Stimulated activated CD8-positive, alpha-beta memory T cell treated with anti-CD3 and anti-CD28 coated beads, Interleukin-15, amount 100 ng/mL, for 48 hours (primary cell): ENCODE measurements around the gene MTIF3.

ENCODE experiments used
- DNase-seq, 2 donors: peaks; one replicate each; pipeline ENCODE4 v3.0.0-alpha.2; 2020; ENCODE audit warnings: low read depth in 2 of 2

The MTIF3 gene

DNA sequence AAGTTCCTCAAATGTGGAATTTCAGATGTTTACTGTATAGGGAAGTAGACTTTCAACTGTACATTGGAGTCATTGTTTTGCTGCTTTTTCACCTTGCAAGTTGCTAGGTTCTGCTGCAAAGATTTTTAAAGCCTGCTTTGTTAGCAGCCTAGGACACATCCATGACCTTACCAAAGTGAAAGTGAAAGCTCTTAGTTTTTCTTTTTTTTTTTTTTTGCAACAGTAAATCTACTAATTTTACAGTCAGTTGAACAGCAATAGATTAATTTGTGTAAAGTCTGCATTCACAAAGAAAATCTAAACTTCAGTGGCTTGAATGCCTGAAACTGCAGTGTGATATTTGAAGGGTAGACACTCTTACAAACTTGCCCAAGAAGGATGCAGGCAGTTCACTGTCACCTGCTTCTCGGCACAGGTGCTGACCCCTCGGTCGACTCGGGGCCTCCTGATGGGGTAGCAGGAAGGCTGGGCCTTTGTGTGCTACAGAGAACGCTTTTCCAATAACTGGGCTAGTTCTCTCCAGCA, 5.0 kb upstream of the MTIF3 start:
- DNase-seq, result no peak

DNA sequence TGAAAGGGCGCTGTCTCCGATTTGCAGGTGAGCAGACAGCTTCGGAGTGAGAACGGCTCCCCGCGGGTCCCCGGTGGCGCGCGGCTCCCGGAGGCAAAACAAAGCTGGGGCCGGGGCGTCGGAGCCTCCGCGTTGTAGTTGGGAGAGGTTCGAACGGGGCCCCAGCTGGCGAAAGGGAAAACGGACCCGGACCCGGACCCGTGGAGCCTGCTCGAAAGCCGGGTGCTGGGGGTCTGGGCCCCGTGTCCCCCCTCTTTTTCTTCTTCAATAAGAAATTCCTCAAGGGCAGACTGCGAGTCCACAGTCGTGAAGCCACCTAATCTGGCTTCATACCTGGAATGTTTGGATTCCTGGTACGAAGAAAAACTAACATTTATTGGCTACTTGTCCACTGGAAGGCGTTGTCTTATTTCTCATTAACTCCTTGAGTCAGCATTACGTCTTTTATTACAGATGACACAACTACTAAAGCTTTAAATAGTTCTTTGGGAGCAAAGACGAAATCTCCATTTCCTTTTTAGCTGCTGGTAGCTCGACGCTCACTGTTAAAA, 632 bp upstream of the MTIF3 start:
- DNase-seq, result no peak

DNA sequence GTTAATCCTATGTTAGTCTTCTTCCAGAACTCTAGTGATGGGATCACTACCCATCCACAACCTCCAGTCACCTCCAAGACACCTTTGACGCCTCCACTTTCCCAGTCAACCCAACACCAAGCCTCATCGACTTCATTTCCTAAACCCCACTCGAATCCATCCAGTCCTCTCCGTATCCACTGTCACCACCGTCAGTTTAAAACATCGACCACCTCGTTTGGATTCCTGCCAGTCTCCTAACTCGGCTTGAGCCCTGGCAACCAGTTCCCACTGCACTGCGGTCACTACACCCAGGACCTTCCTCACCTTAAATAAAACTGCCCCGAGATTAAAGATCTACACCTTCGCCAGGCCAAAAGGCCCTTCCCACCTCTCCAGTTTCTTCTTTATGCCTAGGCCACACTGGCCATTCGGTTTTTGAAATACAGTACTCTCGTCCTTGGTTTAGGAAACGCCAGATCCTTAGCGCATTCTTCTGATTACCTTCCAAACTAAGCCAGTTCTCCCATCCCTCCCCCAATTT, 1.2 kb downstream of the MTIF3 start:
- DNase-seq, result no peak

DNA sequence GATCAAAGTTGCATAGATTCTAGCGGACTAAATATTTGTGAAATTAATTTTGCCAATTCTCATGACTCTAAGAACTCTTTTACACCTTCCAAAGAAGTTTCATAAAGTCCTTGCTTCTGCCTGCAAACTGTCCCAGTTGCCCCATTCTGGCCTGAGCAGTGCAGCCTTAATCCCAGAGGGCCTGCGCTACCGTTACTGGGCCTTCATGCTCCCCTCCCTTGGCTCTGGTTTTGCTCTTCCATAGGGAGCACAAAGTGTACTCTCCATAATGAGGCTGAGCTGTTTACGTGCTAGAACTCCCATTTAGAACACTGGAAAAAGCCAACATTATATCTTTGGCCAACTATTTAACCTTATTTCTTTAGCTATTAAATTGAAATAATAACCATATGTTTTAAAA, 2.1 kb downstream of the MTIF3 start:
- DNase-seq, result no peak

DNA sequence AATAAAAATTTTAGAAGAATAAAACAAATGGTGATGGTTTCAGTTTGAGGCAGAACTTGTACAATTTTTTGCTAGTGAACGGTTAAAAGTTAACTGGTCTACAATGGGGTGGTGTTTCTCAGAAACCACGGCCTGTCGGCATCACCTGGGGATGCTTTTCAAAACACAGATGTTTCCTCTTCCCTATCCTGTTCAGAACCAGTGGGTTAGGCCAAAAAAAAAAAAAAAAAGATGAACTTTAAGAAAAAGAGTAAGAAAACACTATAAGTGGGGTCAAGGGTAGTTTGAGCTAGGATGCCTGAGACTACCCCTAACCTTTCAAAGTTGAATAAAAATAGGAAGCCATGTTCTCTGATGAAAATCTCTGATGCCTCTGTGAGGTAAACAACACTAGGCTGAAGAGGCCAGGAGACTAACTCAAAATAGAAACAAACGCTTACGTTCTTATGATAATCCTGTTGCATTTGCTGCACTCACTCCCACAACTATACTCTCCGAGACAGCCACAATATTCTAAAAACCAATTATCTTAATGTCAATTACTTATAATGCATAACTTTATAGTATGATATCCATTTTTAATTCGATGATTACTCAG, 3.3 kb downstream of the MTIF3 start:
- no peak for DNase-seq

DNA sequence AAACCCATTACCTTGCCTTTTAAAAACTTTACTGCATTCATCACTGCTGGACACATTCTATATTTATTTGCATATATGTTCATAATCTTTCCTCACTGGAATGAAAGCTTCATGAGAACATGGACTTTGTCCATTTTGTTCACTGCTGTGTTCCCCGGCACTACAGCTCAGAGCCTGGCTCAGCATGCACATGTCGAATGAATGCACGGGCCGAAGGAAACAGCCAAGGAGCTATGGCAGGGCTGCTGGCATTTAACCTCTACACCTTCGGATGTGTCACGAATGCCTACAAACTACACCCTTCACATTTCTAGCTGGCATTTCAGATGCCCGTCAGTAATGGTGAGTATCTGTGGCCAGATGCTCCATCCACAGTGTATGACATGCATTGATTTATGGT, 7.6 kb downstream of the MTIF3 start:
- no peak for DNase-seq

DNA sequence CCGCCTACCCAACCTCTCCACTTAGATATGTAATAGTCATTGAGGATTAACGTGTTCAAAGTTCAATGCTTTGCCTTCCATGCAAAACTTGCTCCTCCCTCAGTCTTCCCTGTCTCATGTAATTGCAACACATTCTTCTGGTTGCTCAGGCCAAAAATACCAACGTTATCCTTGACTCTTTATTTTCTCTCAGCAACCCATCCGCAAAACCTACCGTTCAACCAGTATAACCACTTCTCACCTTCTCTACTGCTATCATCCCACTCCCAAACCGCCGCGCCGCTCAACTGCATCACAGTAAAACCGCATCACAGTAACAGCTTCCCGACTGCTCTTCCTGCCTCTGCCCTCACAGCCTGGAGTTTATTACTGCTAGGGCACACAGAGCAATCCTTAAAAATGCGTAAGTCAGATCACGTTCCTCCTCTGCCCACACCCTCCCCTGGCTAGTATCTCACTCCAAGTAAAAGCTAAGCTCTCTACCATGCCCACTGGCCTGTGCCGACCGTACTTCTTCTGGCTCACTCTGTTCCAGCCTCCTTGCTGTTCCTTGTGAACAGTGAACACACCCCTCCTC, 8.2 kb downstream of the MTIF3 start:
- no peak for DNase-seq

DNA sequence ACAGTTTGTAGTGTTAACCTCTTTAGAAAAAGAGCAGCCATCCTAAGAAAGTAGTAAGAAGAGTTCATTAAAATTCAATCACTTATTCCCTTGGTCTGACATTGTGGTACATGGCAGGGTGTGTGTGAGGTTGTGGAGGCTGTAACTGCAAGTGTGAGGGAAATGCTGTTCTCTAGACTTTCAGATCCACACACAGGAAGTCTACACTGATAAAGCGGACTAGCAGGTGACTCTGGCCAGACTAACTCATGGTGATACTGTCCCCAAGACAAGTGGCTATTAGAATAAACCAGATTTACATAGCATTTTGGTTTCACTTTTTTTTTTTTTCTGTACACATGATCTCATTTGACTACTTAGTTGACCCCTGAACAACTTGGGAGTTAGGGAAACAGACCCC, 10.0 kb downstream of the MTIF3 start:
- DNase-seq, result no peak

DNA sequence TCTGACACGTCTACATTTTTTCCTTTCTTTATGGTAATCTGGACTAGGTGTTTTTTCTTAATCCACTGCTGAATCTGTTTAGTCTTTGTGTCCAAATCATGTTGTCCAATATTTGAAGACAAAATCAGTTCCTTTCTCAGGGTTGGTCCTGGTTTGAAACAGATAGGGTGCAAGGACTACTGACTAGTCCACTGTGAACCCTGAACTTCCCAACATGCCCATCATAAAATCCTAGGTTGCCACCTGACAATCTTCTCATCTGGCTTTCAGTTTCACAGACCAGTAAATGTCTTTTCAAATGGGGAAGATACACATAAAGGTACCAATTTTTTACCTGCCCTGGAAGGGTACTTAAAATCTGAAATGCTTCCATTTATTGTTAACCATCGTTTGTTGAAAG, 13.2 kb downstream of the MTIF3 start:
- DNase-seq, result no peak

DNA sequence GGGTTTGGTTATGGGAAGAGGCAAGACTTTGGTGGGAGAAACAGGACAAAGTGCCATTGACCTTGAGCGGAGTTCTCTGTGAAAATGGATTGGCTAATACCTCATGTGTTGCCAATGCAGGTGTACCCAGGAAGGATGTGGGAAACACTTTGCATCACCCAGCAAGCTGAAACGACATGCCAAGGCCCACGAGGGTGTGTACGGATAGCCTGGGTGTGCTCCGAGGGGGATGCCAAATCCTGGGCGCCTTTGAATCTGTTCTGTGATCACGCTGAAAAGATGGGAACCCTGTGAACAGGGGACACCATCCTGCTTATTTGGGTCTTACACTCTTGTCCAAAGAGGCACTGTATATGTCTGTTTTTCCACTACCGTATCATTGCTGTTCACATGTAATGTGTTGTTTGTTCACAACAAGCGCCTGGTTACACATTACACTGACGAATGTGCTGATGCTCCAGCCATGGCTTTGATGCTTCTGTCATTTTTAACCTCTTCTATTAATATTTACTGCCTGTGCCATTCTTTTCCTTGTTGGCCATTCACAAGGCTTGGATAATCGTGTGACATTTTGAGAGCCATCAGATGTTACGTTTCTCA, 17.7 kb downstream of the MTIF3 start:
- no peak for DNase-seq

DNA sequence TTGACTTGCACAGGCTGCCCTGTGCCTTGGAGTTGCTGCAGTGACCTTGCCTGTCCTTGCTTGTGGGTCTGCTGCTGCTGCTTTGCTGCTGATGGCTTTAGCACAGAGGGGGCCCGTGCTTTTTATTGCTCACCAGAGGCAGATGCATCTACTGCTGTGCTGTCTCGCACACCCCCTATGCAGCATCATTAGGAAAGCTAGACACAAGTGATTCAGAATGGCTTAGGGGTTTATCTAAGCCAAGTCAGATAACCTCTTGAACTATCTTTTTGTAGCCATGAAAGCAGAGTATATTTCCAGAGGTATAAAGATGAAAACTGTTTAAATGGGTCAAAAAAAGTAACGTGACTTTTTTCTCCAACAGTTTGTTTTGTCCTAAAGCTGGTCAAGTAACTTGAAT, 18.2 kb downstream of the MTIF3 start:
- DNase-seq, result no peak

DNA sequence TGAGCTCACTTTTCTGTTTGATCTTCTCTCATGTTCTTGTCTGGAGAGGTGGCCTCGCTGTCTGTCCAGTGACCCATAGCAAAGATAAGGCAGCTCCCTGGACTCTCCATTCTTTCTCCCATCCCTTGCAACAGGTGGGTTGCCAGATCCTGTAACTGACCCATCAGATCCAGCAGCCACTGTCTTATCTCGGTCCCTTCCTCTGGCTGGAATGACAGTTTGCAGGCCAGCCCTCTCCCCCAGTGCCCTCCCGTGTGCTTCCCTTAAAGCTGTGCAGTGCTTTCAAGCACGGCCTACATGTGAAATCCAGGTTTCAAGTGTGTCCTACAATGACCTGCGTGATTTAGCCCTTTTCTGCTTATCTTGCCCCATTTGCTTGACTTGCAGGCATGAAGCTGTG, 22.2 kb downstream of the MTIF3 start:
- DNase-seq, result no peak

DNA sequence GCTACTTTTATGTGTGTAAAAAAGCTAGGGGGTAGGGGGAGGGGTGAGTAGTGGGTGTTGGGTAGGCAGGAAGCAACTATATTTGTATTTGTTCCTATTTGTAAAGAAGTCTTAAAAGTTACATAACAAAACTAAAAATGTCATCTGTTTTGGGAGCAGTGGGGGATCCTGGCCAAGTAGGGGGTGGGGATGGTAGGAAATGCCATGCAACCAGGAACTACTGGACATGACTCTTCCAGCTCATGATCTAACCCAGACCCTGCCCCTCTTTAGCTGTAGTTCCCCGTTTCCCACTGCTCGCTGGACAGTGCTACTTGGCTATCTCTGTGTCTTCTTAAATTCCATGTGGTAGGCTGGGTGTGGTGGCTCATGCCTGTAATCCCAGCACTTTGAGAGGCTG, 22.7 kb downstream of the MTIF3 start:
- no peak for DNase-seq

DNA sequence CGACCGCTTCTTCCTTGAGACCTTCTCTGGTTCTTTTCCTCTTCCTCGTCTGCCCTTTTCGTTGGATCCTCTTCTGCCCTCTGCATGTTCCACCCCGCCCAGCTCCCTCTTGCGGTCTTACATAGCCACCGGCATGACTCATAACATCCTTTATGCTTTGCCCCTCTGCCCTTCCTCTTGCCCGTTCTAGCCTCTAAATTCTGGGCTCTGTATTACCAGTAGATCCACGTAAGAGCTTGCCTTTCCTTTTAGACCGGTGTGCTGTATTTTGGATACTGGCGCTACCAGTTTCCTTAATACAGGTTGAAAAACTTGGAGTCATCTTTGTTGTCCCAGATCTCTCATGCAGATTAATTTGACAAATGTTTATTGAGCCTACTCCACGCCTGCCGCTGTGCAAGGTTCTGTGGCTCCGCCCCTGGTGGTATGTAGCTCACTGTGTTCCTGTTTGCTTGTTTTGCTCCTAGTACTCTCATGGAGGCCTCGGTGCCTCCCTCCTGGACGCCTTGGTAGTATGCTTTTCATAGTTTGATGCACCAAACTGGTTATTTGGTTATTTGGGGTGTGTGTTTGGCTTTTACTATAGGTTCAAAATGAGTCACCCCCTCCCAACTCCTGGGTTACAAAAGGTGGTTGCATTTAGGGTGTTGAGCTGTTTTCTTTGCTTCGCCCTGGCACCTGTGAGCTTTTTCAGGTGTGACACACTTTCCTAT, 24.3 kb downstream of the MTIF3 start:
- peak; percentile 49 to 71 for DNase-seq

DNA sequence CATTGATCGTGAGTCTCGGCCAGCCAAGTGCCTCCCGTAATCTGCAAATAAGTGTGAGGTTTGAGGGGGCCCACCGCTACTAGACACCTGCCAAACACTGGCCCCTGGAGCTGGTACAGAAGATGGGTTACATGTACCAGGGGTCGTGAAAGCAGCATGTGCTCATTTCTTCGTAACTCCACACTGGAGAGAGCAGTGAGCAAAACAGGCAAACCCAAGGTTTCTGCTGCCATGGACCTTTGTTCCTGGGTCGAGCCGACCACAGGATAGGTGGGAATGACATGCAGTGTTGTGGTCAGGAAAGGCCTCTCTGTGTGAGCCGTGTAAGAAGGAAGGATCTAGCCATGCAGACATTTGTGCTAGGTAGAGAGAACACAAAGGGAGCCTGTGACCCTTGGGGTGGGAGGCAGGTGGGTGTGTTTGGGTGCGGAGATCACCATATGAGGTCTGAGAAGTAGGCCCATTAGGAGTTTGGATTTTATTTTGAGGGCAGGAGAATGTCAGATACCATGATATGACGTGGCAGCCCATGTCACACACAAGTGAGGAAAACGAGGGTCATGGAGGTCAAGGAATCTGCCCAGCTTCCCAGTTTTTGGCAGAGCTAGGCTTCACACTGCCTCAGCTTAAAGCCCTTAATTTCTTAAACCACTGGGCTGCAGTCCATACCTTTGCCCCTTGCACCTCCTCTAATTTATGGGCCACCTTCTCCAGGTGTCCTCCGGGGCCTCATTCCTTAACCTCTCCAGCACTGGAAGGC, 25.0 kb downstream of the MTIF3 start:
- no peak for DNase-seq

DNA sequence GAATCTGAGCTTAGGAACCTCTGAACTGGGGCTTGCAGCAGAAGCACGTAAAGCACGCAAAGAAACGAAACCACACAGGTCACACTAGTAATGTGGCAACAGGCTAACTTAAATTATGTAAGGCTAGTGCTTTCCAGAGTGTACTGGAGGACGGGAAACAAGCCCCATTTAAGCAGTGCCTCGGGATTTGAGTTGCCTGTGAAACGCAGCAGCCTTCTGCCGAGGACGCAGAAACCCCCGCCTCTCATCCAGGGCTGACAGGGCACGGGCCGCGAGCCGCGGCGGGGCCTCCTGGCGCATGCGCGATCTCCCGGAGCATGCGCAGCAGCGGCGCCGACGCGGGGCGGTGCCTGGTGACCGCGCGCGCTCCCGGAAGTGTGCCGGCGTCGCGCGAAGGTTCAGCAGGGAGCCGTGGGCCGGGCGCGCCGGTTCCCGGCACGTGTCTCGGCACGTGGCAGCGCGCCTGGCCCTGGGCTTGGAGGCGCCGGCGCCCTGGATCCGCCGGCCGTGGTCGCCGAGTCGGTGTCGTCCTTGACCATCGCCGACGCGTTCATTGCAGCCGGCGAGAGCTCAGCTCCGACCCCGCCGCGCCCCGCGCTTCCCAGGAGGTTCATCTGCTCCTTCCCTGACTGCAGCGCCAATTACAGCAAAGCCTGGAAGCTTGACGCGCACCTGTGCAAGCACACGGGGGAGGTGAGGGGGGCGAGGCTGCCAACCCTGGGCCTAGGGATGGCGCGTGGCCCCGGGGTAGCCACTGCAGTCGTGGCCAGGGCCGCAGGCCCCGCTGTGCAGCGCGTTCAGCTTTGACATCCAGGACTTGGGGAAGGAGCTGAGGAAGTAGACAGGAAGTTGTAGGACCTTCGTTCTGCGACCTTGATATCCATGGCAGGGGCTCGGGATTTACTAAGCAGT, 25.9 kb downstream of the MTIF3 start, which contains the start of gene GTF3A:
Gene GTF3A (plus strand): TSS at position 374 of the 912 bp plus-strand sequence.
- DNase-seq, result peak; percentile 82 to 83

DNA sequence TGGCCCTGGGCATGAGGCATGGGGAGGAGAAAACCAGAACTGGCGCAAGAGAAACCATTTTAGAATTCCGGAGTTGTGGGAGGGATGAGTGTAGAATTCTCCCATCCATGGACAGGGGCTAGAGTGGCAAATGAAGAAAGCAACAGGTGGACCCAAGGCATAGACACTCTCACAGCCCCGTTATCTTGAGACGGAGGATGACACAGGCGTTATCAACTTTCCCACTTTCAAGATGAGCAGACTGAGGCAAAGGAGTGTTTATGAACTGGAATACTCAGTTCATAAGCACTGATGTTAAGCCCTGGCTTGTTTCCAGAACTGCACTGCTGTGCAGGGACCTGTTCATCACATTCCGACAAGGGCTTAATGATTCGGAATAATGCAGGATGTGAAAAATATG, 27.0 kb downstream of the MTIF3 start:
- DNase-seq, result no peak

DNA sequence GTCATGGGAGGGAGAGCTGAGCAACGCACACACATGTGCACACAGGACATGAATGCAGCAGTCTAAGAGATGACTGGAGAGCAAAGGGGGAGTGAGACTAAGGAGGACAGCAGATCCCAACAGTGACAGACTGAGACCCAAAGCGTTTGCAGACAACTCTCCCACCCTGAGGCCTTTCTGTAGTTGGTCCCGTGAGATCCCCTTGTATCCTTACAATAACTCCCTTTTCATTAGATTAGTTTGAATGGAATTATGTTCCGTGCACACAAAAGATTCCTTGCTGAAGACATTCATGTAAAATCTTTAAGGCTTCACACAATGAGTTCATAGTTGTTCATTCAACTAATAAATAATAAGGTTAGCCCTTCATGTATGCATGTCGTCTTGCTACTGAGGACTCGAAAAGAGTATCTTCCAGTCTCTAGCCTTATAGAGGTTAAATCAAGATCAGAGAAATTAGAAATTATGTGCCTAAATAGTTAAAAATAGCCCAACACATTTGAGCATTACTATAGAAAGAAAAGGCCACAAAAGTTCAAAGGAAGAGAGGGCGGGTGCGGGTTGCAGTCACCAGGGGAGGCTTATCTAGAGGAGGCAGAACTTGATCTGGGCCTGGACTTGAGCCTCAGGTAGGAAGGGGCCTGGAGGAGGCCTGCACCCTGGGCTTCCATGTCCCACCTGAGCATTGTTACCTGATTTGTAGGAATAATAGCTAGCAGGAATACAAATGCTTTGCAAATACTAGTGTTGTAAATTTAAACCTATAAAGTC, 29.1 kb downstream of the MTIF3 start:
- no peak for DNase-seq

DNA sequence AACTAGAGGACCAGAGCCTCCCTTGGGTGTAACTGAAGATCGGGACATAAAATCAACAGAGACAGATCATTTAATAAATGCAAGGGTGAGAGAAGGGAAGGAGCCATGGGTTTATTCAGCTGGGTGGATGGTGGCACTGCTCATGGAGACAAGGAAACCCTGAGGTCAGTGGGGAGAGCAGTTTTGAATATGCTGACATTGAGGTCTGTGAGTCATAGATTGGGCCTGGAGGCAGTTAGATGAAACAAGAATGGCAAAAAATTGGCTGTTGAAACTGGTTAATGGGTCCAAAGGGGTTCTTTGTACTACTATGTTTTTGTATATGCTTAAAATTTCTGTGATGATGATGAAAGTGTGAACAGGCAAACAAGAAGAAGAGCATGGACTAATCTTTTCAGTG, 31.0 kb downstream of the MTIF3 start:
- no peak for DNase-seq

DNA sequence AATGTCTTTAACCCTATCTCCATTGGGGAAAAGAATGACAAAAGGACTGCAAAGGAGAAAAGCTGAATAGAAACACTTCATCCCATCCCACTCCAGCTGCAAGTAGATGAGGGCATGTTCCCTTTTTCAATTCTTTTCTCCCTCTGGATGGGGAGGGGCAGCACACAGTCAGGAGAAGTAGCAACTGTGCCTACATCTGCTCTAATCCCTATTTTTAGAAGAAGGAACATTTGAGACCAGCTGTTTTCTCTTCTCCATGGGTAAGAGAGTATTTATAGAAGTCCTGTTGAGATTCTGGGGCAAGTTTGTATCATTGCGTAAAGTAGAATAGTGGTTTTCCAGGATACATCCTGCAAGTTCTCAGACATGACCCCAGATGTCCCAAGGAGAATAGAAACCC, 35.2 kb downstream of the MTIF3 start:
- no peak for DNase-seq
